ENCODE results near the gene ATP1A1.

ATP1A1 gene

DNA sequence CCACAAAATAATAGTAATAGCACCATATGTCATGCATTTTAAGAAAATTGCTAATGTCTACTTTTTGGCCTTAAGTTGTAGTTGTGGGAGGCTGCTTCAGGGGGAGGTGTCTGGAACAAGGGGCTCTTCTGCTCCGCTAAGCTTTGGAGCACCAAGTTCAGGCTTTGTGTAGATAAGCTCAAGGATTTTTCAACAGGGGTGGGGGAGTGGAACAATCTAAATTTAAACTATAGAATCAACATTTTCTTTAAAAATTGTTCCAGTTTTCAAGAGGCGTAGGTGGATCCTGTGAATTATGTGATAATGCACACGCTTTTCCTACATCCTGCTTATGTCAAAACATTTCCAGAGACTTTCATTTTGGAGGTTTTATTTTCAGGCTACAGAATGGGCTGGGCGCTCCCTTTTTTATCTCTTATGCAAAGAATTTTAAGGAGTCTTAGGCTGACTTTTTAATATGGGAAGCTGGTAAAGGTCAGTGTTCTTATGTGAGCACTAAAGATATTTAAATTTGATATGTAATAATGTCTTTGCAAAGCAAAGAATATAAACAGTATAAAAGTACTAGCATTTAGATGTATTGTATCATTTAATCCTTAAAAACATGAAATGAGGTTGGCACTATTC lies 9.9 kb downstream of the ATP1A1 start:
- no peak for DNase-seq (ENCODE audit: low read depth)
- no peak overlapping the region for H3K4me3 ChIP-seq (ENCODE audit: low read depth, low read length)

- no peak for DNase-seq (ENCODE audit: low read depth)
- no peak overlapping the region for H3K4me3 ChIP-seq (ENCODE audit: low read depth, low read length)
Observed at GRCh38 chr1:116386042-116386441, 13.0 kb downstream of the ATP1A1 start.

DNA sequence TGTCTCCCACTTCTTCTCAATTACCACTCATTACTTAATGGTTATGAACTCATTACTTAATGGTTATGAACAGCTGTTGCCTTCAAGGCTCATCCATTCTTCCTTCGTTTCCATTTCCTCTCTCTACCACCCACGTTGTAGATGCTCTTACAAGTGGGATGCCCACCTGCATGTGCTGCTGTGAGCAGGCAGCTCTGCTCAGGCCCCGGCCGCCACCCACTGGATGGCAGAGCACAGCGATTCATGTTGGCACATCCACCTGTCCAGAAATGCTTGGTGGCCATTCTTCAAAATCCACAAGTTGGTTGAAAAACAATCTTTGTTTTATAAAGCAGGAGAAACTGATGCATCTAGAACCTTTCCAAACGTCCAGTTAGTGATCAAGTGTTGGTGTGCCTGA lies 14.5 kb downstream of the ATP1A1 start:
- no peak for DNase-seq (ENCODE audit: low read depth)

GRCh38 chr1:116388122-116388521 lies 15.1 kb downstream of the ATP1A1 start:
- H3K4me3 ChIP-seq (ENCODE audit: low read depth, low read length), result no peak overlapping the region
- DNase-seq (ENCODE audit: low read depth), result no peak

More for the DNA sequence above, 14.5 kb downstream of the ATP1A1 start:
- H3K4me3 ChIP-seq (ENCODE audit: low read depth, low read length), result no peak overlapping the region

GRCh38 chr1:116389013-116389412 lies 16.0 kb downstream of the ATP1A1 start:
- no peak overlapping the region for H3K4me3 ChIP-seq (ENCODE audit: low read depth, low read length)
- DNase-seq (ENCODE audit: low read depth), result no peak

DNA sequence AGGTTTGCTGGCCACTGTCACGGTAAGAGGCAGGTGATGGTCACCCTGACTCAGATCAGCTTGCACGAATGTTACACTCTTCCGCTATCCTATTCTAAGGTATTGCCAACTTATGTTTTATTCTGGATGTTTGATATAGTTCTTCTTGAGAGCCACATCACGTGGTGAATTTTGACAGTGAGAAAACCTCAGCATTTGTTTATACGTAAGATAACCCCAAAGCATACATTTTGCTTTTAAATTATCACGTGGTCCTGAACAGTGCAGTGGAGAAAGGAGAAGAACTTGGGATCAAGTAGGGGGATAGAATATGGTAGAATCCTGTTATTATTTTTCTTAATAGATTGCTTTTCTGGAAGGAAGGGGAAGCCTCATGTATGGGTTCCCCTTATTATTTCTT lies 16.6 kb downstream of the ATP1A1 start:
- DNase-seq (ENCODE audit: low read depth), result no peak
- no peak overlapping the region for H3K4me3 ChIP-seq (ENCODE audit: low read depth, low read length)

DNA sequence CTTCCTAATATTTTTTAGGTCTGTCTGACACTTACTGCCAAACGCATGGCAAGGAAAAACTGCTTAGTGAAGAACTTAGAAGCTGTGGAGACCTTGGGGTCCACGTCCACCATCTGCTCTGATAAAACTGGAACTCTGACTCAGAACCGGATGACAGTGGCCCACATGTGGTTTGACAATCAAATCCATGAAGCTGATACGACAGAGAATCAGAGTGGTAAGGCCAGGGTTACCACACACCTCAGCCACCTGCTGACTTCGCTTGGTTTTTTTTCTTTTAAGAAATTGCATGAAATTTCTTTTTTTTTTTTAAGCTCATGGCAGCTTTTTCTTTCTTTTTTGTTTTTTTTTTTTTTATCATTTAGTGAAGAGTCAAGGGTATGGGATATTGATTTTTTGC lies 17.2 kb downstream of the ATP1A1 start:
- DNase-seq (ENCODE audit: low read depth), result no peak
- H3K4me3 ChIP-seq (ENCODE audit: low read depth, low read length), result no peak overlapping the region

DNA sequence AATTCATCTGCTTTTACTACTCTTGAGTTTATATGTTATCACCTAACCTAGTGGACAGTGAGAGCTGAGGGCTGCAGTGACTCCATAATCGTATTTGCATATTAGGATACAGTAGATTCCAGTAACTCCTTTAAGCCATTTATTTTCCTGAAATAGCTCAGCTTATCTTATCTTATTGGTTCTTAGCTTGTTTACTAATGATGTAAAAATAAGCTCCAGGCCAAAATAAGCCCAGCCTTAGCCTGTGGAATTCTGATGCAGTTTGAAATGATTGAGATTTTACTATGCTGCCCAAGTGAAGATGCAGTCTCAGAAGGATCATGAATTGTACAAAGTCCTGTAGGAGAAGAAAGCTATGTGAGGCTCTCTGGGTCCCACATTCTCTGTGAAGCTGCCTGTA lies 18.1 kb downstream of the ATP1A1 start:
- no peak overlapping the region for H3K4me3 ChIP-seq (ENCODE audit: low read depth, low read length)
- no peak for DNase-seq (ENCODE audit: low read depth)

DNA sequence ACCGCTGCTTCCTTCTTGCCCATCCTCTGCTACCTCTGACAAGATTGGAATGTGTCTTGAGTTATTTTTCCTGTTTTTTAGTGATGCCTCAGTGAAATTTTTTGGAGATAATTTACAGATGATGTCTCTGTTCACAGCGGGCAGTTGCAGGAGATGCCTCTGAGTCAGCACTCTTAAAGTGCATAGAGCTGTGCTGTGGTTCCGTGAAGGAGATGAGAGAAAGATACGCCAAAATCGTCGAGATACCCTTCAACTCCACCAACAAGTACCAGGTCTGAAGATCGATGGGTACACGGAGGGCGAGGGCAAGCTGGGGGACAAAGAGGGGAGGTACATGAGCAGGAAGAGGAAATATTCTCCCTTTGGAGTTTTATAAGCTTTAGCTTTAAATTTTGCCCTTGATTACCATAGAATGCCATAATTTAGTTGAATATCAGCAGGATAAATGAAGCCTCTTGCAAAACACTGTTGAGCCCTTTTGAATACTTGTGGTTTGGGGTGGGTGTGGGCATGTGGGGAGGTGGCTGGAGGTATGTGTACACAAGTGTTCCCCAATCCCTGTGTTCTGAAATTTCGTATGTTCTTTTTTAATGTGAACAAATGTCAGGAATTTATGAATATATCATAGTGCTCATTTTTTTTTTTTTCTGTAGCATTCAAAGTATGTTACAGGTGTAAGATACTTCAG lies 19.8 kb downstream of the ATP1A1 start:
- DNase-seq (ENCODE audit: low read depth), result no peak
- H3K4me3 ChIP-seq (ENCODE audit: low read depth, low read length), result no peak overlapping the region

DNA sequence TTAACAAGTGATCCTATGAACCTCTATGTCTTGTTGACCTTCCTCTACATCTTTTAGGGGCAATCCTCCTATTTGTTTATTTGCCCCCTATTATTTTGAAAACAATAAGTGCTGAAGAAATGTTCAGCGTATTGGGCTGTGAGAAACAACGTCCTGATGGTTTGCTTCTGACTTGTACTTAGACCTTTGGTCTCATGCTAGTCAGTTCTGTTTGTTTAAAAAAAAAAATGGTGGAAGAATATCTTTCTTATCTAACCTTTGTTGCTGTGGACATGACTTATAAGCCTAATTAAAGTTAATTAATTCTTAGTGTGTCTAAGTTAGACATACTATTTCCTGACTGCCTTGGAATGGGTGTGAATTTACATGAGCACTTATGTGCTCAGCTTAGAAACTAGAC lies 20.7 kb downstream of the ATP1A1 start:
- no peak overlapping the region for H3K4me3 ChIP-seq (ENCODE audit: low read depth, low read length)
- DNase-seq (ENCODE audit: low read depth), result no peak

DNA sequence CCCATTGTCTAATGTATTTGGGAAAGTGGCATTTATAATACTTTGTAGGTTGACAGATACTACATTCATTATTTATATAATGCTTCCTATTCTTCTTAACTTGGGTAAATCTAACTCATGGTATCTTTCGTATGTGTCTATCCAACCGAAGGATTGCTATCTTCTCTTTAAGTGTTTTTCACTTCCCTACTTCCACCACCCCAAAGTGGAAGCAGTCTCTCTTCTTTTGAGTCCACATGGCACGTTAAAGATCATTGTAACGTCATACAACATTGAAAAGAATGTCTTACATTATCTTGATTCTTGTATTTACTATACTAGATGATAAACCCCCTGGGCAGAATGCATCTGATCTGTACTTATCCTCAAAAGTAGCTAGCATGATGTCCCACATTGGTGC lies 21.2 kb downstream of the ATP1A1 start:
- no peak for DNase-seq (ENCODE audit: low read depth)
- H3K4me3 ChIP-seq (ENCODE audit: low read depth, low read length), result no peak overlapping the region

GRCh38 chr1:116396769-116397168 lies 23.7 kb downstream of the ATP1A1 start:
- DNase-seq (ENCODE audit: low read depth), result no peak
- H3K4me3 ChIP-seq (ENCODE audit: low read depth, low read length), result no peak overlapping the region

DNA sequence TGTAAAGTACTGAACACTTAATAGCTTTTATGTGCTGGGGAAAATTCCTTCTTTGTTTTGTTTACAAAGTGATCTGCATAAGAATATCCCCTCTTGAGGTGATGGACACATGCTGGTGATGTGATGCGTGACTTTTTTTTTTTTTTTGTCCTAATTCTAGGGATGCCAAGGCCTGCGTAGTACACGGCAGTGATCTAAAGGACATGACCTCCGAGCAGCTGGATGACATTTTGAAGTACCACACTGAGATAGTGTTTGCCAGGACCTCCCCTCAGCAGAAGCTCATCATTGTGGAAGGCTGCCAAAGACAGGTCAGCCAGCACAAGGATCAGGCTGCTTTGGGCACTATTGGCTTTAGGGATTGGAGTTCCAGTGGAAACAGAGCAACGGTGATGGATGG lies 24.7 kb downstream of the ATP1A1 start:
- no peak overlapping the region for H3K4me3 ChIP-seq (ENCODE audit: low read depth, low read length)
- DNase-seq (ENCODE audit: low read depth), result no peak

DNA sequence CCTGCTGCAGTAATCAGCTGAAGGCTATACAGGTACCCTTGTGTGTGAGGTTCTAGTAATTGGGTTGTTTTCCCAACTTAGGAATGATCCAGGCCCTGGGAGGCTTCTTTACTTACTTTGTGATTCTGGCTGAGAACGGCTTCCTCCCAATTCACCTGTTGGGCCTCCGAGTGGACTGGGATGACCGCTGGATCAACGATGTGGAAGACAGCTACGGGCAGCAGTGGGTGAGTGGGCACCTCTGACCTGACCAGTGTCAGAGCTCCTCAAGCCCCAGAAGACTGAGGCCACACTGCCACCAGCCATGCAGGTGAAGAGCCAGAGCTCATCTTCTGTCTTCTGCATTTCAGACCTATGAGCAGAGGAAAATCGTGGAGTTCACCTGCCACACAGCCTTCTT lies 27.7 kb downstream of the ATP1A1 start:
- DNase-seq (ENCODE audit: low read depth), result no peak
- H3K4me3 ChIP-seq (ENCODE audit: low read depth, low read length), result no peak overlapping the region

GRCh38 chr1:116401646-116402176 lies 28.7 kb downstream of the ATP1A1 start:
- no peak overlapping the region for H3K4me3 ChIP-seq (ENCODE audit: low read depth, low read length)
- no peak for DNase-seq (ENCODE audit: low read depth)

DNA sequence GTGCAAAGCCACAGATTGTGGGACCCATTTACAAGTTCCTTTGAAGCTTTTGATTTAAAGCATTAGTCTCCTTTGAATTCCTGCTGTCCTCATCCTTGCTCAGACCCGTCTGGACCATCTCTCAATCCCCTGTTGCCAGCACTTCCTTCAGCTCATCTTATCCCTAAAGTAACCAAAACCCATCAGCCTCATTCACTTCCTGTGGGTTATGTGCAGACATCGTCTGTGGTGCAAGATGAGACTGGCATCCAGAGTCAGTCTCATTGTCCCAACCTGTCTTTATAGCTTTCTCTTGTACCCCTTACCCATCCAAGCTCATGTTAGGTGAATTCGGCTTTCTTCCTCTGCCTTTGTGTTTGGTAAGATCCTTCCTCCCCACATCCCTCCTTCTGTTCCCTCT lies 29.3 kb downstream of the ATP1A1 start:
- H3K4me3 ChIP-seq (ENCODE audit: low read depth, low read length), result no peak overlapping the region
- DNase-seq (ENCODE audit: low read depth), result no peak

GRCh38 chr1:116403496-116404136 lies 30.6 kb downstream of the ATP1A1 start:
- no peak overlapping the region for H3K4me3 ChIP-seq (ENCODE audit: low read depth, low read length)
- DNase-seq (ENCODE audit: low read depth), result no peak

GRCh38 chr1:116404699-116405098 lies 31.7 kb downstream of the ATP1A1 start:
- no peak for DNase-seq (ENCODE audit: low read depth)
- H3K4me3 ChIP-seq (ENCODE audit: low read depth, low read length), result no peak overlapping the region

GRCh38 chr1:116405241-116406135 lies 32.4 kb downstream of the ATP1A1 start:
- no peak for DNase-seq (ENCODE audit: low read depth)
- H3K4me3 ChIP-seq (ENCODE audit: low read depth, low read length), result no peak overlapping the region

- DNase-seq (ENCODE audit: low read depth), result no peak
- H3K4me3 ChIP-seq (ENCODE audit: low read depth, low read length), result no peak overlapping the region
Observed at GRCh38 chr1:116407033-116407432, 34.0 kb downstream of the ATP1A1 start.

Measured in skeletal muscle cell (primary cell).